Muscle of back (tissue), 11 donors: ENCODE measurements around the gene GYS1. TPM values are rescaled to one million over a fixed set of nuclear protein-coding genes. Genes with fewer than 3 reads are reported as not detected.

Source experiments
- DNase-seq, 3 donors: peaks; one replicate each; pipeline versions ENCODE4 v3.0.0 to v3.0.0-alpha.2; 2013
- polyA plus RNA-seq, 10 donors: library from polyadenylated mRNA; unstranded; fragments of 120-200 nt; gene quantifications; one replicate each; pipeline ENCODE4 v1.2.1, GENCODE V29; 2013; ENCODE audit not compliant: insufficient read length in 10 of 10

Gene GYS1
- polyA plus RNA-seq, 10 donors: 52.5 to 103 (median 84.0) TPM

DNA sequence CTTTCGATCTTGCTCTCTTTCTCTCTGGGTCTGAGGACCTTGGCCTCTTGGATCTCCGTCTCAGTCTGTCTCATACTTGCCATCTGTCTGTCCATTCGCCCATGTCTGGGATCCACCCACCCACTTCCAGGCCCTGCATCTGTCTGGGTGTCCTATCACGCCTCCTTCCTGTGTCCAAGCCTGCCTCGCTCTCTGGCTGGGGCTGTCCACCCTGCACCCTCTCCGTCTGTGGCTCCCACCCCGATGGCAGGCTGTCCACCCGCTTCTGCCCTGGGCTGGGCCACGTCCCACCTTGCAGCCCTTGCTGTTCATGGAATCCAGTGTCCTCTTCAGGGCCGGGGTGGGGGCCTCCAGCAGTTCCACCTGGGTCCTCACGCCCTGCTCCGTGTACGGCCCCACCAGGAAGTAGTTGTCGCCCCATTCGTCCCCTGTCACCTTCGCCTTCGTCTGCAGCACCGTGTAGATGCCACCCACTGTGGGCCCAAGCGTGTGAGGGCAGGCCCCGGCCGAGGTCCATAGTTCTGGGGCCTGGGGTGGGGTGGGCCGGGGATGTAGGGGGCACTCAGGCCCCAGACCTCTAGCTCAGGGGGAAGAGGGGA, 2.0 kb downstream of the GYS1 start:
- DNase-seq: no peak

DNA sequence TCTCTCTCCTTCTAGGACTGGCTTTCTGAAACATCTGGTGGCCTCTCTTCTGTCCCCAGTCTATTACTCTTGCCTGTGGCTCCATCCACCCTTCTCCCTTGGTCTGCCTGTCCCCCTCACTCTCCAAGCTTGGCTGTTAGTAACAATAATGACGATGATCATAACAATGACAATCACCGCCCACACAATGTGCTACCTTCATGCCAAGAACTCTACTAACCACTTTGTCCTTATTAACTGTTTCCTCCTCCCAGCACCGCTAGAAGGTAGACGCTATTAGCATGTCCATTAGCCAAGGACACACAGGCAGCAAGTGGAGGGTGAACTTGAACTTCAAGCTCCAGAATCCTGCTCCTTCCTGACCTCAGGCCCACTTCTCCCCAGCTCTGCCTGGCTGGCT, 2.7 kb downstream of the GYS1 start:
- DNase-seq: no peak

DNA sequence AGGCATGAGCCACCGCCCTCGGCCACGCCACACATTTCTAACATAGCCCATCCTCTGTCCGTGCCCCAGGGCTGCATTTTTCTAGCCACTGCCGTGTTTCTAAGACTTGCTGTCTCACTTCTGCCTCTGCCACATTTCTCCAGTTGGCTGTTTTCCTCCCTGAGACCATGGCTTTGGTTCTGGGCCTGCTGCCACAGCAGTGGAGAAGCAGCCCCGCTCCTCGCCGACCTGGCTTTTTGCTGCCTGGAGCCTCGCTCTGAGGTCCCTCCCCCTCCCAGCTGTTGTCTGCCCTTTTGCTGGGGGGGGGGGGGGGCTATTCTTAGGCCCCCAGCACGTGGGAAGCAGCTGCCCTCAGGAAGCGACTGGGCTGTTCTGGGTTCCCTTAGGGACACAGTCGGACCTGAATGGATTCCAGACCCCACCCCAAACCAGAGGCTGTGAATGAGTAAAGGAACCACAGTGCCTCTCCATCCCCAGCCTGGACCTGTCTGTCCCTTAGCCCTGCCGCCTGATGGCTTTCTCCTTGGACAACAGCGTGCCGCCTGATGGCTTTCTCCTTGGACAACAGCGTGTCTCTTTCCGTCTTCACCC, 3.3 kb downstream of the GYS1 start:
- DNase-seq: peak; percentile 52 to 61 (median 60)

DNA sequence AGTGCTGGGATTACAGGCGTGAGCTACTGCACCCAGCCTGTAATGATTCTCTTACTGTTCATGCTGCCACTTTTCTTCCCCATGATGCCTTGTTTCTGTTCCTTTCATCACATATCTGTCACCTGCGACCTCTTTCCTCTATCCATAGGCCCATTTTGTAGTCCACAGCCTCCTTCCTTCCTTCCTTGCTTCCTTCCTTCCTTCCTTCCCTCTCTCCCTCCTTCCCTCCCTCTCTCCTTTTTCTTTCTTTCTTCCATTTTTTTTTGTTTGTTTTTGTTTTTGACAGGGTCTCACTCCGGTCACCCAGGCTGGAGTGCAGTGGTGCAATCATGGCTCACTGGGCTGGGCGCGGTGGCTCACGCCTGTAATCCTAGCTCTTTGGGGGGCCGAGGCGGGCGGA, 4.2 kb downstream of the GYS1 start:
- no peak for DNase-seq

DNA sequence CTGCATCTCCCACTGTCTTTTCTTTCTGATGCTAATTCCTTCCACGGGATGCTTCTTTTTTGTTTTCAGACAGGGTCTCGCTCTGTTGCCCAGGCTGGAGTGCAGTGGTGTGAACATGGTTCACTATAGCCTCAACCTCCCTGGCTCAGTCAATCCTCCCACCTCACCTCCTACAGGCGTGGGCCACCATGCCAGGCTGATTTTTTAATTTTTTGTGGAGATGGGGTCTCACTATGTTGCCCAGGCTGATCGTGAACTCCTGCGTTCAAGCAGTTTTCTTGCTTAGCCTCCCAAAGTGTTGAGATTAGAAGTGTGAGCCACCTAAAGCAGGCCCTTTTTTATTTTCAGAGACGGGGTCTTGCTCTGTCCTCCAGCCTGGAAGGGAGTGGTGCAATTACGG, 4.8 kb downstream of the GYS1 start:
- DNase-seq: no peak

DNA sequence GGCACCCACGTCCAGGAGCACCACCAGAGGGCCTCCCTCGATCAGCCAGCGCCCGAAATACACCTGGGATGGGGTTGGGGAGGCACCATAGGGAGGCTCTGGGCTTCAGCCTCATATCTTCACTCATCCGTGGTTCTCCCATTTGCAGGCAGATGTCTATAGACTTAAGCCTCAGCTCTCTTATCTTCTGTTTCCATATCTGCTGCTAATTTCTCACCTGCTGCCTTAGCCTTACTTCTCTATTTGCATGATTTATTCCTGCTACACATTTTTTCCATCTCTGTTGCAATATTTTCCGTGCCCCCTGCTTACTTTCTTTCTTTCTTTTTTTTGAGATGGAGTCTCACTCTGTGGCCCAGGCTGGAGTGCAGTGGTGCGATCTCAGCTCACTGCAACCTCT, 5.8 kb downstream of the GYS1 start:
- no peak for DNase-seq

DNA sequence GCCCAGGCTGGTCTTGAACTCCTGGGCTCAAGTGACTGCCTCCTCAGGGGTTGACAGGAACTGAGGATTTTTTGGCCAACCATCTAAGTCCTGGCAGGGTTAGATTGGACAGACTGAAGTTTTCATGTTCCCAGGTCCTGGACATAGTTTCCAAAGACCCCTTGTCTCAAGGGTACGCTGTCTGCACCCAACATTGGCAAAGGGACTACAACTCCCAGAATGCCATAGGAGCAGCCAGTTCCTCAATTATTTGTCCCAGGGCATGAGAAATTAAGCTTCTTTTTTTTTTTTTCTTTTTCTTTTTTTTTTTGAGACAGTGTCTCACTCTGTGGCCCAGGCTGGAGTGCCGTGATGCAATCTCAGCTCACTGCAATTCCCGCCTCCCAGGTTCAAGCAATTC, 6.9 kb downstream of the GYS1 start:
- no peak for DNase-seq

DNA sequence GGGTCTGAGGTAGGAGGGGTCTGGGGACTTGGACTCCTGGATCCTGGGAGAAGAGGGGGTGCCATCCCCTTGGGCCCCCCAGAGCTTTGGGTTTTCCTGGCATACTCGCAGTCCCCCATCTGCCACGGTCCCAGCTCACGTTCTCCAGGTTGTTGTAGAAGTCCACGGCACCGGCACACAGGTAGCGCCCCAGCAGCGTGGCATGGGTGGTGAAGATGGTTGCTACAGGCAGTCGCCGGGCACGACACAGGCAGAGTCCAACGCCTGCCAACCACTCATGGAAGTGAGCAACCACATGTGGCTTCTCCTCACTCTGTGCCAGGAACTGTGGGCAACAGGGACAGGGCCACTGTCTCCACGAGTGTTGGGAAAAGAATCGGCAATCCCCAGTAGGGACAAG, 7.4 kb downstream of the GYS1 start:
- DNase-seq: no peak

DNA sequence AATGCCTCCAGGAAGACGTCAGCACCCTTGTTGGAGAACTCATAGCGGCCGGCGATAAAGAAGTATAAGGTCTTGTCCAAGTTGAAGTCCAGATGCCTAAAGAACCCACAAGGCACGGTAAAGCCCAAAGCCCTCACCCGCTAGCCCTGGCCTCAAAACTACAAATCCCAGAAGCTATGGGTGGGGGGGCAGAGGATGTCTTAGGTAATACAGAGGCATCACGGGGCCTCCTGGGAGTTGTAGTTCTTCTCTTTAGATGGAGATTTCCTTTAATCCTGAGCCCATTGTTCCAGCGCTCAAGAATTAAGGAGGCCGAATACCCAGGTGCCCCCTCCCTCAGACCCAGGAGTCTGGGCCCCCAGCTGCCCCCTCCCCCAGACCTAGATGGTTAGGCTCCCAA, 10.8 kb downstream of the GYS1 start:
- no peak for DNase-seq

DNA sequence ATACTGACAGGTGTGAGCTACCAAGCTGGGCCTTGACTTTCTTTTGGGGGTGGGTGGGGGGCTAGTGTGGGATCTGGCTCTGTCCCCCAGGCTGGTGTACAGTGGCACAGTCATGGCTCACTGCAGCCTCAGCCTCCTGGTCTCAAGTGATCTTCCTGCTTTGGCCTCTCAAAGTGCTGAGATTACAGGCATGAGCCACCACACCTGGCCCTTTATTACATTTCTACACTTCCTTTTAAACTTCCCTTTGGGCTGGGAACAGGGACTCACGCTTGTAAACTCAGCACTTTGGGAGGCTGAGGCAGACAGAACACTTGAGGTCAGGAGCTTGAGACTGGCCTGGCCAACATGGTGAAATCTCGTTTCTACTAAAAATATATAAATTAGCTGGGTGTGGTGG, 16.0 kb downstream of the GYS1 start:
- no peak for DNase-seq

DNA sequence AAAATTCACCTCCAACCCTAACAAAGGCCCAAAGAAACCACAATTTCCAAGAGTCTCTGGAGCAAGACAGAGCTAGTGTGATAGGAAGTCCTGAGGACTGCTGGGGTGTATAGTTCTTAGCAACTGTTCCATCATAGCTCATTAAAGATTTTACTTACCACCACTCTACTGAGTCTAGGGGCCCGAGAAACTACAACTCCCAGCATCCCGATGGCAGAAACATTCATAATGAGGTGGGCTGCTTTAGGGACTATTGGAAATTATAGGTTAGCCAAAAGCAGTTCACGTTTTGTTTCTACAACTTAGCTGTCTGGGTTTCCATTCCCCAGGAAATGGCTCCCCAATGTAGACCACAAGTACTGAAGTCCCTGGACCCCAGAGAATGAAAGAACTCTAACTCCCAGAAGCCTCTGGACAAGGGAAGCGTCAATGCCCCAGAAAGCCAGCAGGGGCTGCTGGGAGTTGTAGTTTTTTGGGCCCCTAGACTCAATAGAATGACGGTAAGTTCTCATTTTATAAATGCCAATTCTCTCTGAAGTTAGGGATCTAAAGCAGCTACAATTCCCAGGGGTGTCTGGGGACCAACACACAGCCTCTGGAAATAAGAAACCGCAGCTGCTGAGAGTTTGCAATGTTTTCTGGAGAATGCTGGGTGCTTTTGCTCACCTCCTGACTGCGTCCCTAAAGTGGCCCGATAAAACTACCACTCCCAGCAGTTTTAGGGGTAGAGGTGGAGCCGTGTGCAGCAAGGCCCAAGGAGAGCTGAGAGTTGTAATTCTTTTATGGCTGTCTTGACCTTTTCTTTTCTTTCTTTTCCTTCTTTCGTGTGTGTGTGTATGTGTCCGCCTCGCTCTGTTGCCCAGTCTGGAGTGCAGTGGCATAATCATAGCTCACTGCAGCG, 16.9 kb downstream of the GYS1 start:
- peak in 1 of 3 donors; percentile 66 for DNase-seq

DNA sequence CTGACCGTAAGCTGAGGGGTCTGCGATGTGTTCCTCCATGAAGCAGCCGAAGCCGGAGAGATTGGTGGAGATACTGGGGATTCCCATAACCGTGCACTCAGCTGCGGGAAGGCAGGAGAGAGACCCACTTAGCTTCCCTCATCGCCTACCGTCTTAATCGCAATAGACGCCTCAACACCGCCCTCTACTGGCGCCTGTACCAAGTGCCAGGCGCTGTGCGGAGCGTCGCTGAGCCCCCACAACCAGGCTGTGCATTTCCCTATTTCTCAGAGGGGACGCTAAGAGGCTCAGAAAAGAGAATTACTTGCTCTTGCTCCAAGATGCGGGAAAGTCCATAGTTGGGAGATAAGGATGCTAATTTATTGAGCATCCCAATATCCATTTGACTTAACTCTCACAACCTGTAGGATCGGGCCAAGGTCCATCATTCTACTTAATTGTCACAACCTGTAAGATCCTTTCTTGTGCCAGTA, 22.1 kb downstream of the GYS1 start:
- DNase-seq: peak; percentile 71 to 91 (median 87)

DNA sequence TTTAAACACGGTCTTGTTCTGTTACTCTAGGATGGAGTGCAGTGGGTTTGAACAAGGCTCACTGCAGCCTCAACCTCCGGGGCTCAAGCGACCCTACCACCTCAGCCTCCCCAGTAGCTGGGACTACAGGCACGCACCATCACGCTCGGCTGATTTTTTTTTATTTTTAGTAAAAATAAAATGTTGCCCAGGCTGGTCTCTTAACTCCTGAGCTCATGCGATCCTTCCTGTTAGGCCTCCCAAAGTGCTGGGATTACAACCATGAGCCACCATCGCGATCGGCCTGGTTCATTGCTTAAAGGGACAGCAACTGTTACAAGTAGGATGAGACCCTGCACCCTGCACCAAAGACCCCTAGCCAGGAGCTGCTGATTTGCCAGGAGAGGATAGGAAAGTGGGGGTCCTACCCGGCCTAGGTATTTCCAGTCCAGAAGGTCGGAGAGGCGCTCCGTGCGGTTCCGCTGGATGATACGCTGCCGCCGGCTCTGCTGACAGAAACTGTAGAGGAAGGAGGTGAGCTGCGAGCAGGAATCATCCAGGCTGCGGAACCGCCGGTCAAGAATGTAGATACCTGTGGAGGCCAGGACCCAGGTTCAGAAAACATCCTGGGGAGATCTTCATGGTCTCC, 22.9 kb downstream of the GYS1 start:
- DNase-seq: no peak

DNA sequence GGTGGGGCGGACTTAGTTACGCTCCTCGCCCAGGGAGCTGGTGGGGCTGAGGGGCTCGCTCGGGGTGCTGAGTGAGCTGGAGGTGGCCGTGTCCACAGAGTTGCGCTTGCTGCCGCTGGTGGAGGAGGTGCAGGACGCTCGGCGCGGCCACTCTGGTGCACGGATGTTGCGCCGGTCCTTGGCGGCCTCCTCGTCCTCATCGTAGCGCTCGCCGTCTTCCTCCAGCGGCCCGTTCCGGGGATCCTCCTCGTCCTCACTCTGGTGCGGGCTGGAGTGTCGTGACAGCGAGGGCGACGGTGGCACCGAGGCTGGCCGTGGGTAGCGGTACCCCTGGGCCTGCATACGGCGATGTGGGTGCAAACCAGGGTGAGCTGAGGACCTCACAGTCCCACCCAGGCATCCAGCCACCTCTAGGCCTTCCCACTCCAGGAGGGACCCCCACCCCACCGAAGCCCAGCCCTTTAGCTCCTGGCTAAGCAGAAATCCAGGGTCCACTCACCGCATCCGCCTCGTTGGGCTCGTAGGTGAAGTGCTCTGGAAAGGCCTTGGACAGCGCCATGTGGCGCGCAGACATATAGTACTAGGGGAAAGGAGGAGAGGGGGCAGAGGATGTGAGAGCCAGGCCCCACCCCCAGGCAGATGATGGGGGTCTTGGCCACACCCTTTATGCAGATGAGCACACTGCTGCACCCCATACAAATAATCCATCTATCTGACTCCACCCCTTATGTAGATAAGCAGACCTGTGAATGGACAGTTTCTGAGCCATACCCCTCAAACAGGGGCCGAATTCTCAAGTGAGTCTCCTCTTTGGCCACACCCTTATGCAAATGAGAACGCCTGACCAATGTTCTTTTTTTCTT, 23.6 kb downstream of the GYS1 start:
- DNase-seq: no peak

DNA sequence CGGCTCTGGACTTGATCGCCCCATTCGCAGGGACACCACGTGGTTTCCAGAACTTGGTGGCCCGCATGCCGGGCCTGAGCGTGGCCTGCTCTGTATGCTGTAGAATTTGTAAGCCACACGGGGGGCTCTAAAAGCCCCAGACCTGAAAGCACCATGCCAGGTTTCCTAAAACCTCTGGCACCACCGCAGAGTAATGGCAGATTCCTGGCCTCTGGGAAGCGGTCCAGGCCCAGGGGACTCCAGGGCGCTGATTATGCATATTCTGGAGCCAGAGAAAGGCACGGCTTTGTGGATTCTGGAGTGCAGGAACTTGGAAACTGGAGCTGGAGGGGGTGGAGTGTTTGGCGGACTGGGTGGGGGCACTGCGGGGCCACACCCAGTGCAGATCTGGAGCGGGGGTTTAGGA, 24.3 kb downstream of the GYS1 start:
- no peak for DNase-seq

DNA sequence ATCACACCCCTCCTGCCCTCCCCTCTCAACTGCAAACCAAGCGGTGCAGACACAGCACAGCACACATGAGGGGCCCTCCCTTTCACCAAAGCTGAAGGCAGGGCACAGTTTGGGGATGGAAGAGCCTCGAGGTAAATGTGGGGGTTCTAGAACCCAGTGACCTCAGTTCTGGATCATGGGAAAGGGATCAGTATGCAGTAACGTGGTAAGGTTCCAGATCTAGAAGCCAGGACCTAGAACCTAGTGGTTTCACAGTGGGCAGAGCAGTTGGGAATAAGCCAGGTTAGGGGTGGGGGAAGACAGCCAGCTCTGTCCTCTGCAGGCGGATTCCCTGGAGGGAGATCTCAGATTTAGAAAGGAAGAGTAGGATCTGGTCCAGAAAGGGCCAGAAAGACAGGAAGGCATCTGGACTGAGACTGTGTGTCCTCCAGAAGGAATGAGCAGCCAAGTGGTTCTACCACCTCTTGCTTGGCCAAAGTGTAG, 24.9 kb downstream of the GYS1 start:
- no peak for DNase-seq

DNA sequence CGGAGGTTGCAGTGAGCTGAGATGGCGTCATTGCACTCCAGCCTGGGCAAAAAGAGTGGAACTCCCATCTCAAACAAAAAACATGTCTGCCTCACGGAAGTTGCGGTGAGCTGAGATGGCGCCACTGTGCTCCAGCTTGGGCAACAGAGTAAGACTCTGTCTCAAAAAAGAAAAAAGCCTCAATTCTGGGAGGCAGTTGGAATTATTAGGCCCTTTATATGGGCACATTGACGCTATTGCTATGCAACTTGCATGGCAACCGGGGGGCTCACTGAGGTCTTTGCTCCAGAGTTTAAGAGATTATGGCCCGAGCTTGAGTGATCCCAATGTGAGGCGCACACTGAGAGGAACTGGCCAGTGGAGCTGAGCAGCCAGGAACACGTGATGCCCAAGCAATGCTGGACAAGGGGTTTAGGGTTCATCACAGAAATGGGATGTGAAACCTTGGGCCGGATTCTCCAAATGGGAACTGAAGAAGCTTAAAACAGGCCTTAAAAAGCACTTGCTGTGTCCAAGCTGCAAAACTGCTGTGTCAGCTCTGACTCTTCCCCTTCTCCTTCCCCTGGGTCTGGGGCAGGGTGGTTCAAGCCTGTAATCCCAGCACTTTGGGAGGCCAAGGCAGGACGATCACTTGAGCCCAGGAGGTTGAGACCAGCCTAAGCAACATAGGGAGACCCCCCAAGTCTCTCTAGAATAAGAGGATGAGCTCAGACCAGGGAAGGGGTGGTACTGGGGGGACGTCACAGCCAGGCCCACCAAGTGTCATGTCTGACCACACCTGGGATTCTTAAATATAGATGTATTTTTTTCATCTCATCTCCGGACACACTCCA, 25.5 kb downstream of the GYS1 start:
- peak in 1 of 3 donors; percentile 68 for DNase-seq

DNA sequence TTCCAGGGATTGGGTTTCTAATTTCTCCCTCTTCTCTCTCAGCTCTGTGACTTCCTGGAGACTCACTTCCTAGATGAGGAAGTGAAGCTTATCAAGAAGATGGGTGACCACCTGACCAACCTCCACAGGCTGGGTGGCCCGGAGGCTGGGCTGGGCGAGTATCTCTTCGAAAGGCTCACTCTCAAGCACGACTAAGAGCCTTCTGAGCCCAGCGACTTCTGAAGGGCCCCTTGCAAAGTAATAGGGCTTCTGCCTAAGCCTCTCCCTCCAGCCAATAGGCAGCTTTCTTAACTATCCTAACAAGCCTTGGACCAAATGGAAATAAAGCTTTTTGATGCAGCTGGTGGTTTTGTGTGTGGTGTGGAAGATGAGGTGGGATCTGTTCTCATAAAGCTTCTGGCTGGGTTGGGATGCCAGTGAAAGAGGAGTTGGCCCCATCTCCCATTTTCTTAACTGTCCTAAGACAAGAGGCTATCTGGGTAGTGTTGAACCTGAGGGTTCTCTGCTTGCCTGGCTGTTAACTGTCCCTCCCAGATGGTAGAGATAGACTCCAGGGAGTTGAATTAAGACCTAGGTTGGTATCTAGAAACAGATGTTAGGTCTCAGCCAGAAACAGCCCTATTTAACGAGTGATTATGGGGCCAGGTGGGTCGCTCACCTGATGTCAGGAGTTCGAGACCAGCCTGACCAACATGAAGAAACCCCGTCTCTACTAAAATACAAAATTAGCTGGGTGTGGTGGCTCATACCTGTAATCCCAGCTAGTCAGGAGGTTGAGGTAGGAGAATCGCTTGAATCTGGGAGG, 26.4 kb downstream of the GYS1 start:
- no peak for DNase-seq

DNA sequence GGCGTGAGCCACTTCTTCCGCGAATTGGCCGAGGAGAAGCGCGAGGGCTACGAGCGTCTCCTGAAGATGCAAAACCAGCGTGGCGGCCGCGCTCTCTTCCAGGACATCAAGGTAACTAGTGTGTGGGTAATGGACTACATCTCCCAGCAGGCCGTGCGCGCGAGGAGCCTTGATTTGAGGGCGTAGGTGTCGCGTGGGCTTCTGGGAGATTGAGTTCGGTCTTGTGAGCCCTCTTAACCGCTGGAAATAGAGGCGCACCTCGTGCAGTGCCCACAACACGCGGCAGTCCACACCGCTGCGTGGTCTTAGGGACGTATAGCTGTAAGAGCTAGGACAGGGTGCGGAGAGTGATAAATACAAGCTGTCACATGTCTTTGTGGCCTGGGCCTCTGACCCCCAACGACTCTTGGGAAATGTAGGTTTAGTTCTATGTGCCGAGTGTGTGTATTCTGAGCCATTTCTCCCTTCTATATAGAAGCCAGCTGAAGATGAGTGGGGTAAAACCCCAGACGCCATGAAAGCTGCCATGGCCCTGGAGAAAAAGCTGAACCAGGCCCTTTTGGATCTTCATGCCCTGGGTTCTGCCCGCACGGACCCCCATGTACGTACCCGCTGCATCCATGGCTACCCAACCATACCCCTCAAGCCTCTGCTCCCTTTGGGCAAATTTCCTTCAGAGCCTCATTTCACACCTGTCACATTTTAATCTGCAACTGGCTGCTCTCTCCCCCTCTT, 27.1 kb downstream of the GYS1 start:
- DNase-seq: peak; percentile 80 to 96 (median 89)
